HEK293T (cell line): ENCODE data around the gene FAM229A.

Experiments
- CTCF ChIA-PET: fragments of 350-600 bp; formaldehyde crosslinking; extraction: SDS; loops from one replicate; lab custom pipeline; 2021; ENCODE audit warnings: antibody characterized with exemption, inconsistent platforms; lab: Yijun Ruan, JAX
- POLR2A ChIA-PET: fragments of 350-600 bp; formaldehyde crosslinking; extraction: SDS; loops from one replicate; lab custom pipeline; 2020; ENCODE audit warnings: antibody characterized with exemption, inconsistent platforms; lab: Yijun Ruan, JAX
- DNase-seq: peaks from one replicate; pipeline ENCODE4 v3.0.0; 2012; ENCODE audit warnings: mixed read lengths; ENCODE audit errors: extremely low spot score
- ARNT ChIP-seq: fragments of 450-650 bp; IDR thresholded peaks from 2 replicates; pipeline ENCODE4 v1.6.1; 2017; ENCODE audit warnings: mild to moderate bottlenecking
- BHLHE40 ChIP-seq: fragments of 450-650 bp; IDR thresholded peaks from 2 replicates; pipeline ENCODE4 v1.6.1; 2016; ENCODE audit warnings: mild to moderate bottlenecking, moderate library complexity, borderline replicate concordance
- CTBP1 ChIP-seq: fragments of 450-650 bp; IDR thresholded peaks from 2 replicates; pipeline ENCODE4 v1.6.1; 2016; ENCODE audit warnings: borderline replicate concordance
- ELF4 ChIP-seq: fragments of 450-650 bp; IDR thresholded peaks from 2 replicates; pipeline ENCODE4 v1.6.1; 2017; ENCODE audit warnings: antibody characterized with exemption
- FOXA1 ChIP-seq: fragments of 450-650 bp; IDR thresholded peaks from 2 replicates; pipeline ENCODE4 v1.6.1; 2016; ENCODE audit warnings: mild to moderate bottlenecking
- FOXK2 ChIP-seq: fragments of 450-650 bp; IDR thresholded peaks from 2 replicates; pipeline ENCODE4 v1.6.1; 2016; ENCODE audit warnings: mild to moderate bottlenecking
- FOXM1 ChIP-seq: fragments of 450-650 bp; IDR thresholded peaks from 2 replicates; pipeline ENCODE4 v1.6.1; 2017; ENCODE audit warnings: mild to moderate bottlenecking, borderline replicate concordance
- HDGF ChIP-seq: fragments of 450-650 bp; IDR thresholded peaks from 2 replicates; pipeline ENCODE4 v1.6.1; 2017; ENCODE audit warnings: antibody characterized with exemption, borderline replicate concordance
- L3MBTL2 ChIP-seq: fragments of 450-650 bp; conservative IDR thresholded peaks from 2 replicates; pipeline ENCODE4 v1.6.1; 2016; ENCODE audit warnings: mild to moderate bottlenecking
- LEF1 ChIP-seq: fragments of 450-650 bp; IDR thresholded peaks from 2 replicates; pipeline ENCODE4 v1.6.1; 2017; ENCODE audit warnings: mild to moderate bottlenecking, borderline replicate concordance
- NFRKB ChIP-seq: fragments of 450-650 bp; IDR thresholded peaks from 2 replicates; pipeline ENCODE4 v1.6.1; 2016; ENCODE audit warnings: mild to moderate bottlenecking, moderate library complexity
- SP1 ChIP-seq: fragments of 450-650 bp; IDR thresholded peaks from 2 replicates; pipeline ENCODE4 v1.6.1; 2017
- SUZ12 ChIP-seq: fragments of 450-650 bp; IDR thresholded peaks from 2 replicates; pipeline ENCODE4 v1.6.1; 2016; ENCODE audit warnings: mild to moderate bottlenecking
- TARDBP ChIP-seq: fragments of 450-650 bp; IDR thresholded peaks from 2 replicates; pipeline ENCODE4 v1.6.1; 2016
- ZNF384 ChIP-seq: fragments of 450-650 bp; IDR thresholded peaks from 2 replicates; pipeline ENCODE4 v1.6.1; 2016
- TF ChIP-seq, protein P1 (sequence below): fragments of 450-650 bp; IDR thresholded peaks from 2 replicates; pipeline ENCODE4 v1.6.1; 2016

FAM229A gene

DNA sequence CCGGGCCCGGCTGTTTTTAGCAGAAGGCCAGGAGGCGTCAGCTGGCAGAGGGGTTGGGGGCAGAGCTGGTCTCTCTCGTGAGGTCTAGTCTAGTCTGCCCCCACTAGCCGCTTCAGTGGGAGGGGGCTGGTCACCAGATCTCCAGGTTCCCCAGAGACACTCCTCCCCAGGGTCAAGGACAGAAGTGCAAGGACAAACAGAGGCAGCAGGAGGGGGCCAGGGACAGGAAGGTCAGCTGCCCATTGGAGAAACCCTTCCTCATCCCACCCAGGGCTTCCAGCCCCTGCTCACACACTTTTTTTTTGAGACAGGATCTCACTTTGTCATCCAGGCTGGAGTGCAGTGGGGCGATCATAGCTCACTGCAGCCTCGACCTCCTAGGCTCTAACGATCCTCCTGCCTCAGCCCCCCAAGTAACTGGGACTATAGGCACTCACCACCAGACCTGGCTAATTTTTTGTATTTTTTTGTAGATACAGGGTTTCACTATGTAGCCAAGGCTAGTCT lies 10.0 kb downstream of the FAM229A start:
- ChIA-PET CTCF (interaction anchor here (0.5 to 1.3 kb wide), 3 partner anchors 16 to 1551 kb away, joined by 3 read pairs; partner anchors contain the start of gene MARCKSL1), POLR2A (interaction anchor here (0.8 to 6.2 kb wide), 7 partner anchors 13 to 279 kb away, joined by 3 to 33 read pairs (median 4); partner anchors contain the start of genes BSDC1, HDAC1, MARCKSL1 and ZBTB8B)
- no peak for DNase-seq
- no peak for TF ChIP-seq ELF4
- TF ChIP-seq BHLHE40, result no peak
- TF ChIP-seq TARDBP, result no peak

DNA sequence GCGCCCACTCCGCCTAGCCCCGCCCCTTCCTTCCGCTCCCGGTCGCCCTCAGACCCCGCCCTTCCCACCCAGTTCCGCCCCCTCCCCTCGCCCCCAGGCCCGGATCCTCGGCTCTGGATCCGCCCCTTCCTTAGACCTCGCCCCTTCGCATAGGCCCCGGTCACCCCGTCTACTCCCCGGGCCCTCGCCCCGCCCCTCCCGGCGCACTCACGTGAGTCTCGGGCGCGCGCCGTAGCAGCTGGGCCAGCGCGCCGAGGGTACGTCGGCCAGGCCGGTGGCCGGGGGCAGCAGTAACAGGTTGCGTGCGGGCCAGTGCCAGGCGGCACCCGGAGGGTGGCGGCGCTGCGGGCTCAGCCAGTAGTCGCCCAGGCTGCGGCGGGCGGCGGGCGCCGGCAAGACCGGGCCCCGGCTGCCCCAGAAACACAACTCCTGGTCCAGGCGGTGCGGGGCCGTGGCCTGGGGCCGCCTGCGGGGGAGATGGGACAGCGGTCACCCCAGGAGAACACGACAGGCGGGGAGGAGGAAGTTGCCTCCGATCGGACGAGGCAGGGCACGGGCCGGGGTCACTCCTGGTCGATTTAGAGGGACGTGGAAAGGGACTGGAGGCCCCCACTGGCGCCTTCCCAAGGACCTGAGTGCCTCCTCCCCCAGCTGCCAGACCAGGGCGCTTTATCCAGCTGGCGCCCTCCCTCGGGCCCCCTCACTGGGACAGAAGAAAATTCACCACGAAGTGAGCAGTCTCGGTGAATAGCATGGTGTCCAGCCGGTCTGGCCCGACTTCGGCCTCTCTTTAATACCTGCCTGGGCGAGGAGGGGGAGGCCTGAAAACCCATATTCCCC lies 10.7 kb downstream of the FAM229A start:
- CTCF ChIA-PET, result interaction anchor here (1.3 kb wide), 1 partner anchor 61 kb away, joined by 3 read pairs; no protein-coding TSS in a partner anchor
- peak; percentile 100 for DNase-seq
- POLR2A ChIA-PET, result interaction anchor here (0.8 to 6.2 kb wide), 13 partner anchors 10 to 278 kb away, joined by 3 to 33 read pairs (median 3); partner anchors contain the start of genes BSDC1, HDAC1, IQCC and MARCKSL1
- TF ChIP-seq ARNT (0 out of 2 replicates have a peak, but pooled peaks have one; percentile 61), HDGF (no peak), FOXK2 (no peak)

DNA sequence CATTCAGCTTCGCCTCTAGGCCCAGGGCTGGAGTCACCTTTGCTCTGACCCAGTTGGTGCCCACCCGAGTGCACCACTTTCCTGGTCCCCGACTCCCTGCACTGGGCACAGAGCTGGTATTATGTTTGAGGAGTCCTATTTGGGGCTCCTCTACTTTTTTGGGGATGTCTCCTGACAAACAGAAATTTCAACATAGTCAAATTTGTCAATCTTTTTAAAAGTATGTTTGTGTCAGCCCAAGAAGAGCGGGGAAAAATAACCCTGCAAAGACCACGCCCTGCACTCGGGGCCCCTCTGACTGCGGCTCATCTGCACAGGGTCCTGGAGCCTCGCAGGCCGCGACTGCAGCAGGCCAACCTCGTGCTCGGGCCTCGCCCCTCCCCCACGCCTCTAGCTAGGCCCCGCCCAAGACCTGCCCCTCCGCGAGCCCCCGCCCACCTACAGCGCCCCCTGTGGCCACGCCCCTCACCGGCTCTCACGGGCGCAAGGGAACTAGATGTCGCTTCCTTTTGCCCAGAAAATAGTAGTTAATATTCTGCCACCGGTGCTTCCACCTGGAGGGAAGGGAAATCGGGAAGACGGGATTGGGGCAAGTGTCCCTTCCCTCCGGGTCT lies 11.4 kb downstream of the FAM229A start:
- DNase-seq, result peak; percentile 97
- ChIA-PET POLR2A (interaction anchor here (1.0 to 6.2 kb wide), 8 partner anchors 9 to 146 kb away, joined by 3 to 33 read pairs (median 4); partner anchors contain the start of genes BSDC1, IQCC and MARCKSL1), CTCF (no interaction called here)
- TF ChIP-seq L3MBTL2 (peak; percentile 100), ARNT (no peak), SP1 (peak; percentile 93)

DNA sequence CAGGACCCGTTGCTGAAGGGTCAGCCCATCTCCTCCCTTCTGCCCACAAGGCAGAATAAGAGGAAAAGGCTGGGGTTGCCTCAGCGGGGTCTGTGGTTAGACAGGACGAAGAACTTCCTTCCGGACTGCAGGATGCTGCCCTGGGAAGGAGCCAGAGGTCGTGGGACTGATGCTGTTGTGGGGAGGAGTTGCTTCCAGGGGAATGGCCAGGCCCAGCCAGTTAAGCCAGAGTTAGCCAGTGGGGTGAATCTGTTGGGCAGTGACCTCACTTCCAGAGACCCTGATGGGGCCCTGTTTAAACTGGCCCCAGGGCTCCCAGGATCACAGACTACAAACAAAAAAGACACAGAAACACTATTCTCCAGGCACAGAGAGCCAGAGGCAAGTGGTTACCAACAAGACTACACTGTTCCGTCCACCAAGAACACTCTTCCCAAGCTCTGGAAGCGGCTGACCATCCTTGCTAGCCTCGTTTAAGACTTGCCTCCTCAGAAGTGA lies 13.0 kb downstream of the FAM229A start:
- no peak for DNase-seq
- ChIA-PET POLR2A (interaction anchor here (0.6 kb wide), 1 partner anchor 12 kb away, joined by 3 read pairs; no protein-coding TSS in a partner anchor), CTCF (no interaction called here)
- no peak for TF ChIP-seq LEF1

DNA sequence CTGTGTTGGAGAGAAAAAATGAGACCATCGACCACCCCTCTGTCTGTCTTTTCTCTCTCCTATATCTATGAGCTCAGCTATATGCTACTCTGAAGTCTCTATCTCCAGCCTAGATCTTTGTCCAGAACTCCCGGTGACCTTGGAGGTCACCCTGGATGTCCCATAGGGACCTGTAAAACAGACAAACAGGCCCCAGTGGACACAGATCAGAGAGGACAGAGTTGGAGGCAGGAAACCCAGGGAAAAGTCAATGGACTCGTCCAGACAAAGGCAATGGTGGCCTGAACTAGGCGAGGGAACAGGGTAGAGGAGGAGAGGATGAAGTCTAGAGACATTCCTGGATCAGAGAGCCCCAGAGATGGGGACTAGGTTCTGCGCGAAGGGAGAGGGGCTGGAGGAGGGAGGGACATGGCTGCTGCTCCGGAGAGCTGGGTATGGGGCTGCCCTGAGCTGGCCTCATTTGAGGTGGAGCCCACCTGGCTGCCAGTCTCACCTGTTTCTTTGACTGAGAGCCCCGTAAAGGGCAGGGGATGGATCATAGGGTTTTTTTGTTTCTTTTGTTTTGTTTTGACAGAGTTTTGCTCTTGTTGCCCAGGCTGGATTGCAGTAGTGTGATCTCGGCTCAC lies 15.6 kb downstream of the FAM229A start:
- CTCF ChIA-PET, result no interaction called here
- POLR2A ChIA-PET, result no interaction called here
- no peak for DNase-seq
- TF ChIP-seq, protein P1, sequence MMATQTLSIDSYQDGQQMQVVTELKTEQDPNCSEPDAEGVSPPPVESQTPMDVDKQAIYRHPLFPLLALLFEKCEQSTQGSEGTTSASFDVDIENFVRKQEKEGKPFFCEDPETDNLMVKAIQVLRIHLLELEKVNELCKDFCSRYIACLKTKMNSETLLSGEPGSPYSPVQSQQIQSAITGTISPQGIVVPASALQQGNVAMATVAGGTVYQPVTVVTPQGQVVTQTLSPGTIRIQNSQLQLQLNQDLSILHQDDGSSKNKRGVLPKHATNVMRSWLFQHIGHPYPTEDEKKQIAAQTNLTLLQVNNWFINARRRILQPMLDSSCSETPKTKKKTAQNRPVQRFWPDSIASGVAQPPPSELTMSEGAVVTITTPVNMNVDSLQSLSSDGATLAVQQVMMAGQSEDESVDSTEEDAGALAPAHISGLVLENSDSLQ, result no peak
- TF ChIP-seq CTBP1 (no peak), SP1 (no peak), HDGF (no peak), ARNT (no peak), NFRKB (no peak)

DNA sequence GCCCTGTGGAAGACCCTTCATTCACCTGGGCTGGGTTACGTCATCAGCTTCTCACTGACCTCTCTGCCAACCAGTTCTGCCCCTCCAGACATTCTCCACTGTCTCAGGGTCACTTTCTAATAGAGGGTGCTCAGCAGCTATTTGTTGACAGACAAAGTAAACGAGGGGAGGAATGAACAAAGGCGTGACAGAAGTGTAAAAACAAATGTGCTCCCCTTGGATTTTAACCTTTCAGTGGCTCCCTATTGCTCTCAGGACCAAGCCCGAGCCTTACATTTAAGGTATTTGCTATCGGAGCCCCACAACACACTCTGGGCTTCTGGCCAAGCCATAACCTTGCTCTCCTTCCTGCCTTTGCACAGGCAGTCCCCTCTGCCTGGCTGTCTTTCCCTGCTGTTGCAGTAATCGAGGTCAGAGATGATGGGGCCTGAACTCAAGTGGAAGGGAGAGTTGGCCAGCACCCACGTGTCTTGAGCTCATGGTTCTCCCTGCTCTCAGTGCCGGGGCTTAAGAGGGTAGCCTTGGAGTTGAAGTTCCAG lies 16.9 kb downstream of the FAM229A start:
- DNase-seq, result no peak
- TF ChIP-seq TARDBP (no peak), SP1 (no peak), FOXM1 (no peak), BHLHE40 (no peak)
- CTCF ChIA-PET, result no interaction called here
- POLR2A ChIA-PET, result interaction anchor here (1.2 kb wide), 1 partner anchor 10 kb away, joined by 10 read pairs; the partner anchor contains the start of gene MARCKSL1

DNA sequence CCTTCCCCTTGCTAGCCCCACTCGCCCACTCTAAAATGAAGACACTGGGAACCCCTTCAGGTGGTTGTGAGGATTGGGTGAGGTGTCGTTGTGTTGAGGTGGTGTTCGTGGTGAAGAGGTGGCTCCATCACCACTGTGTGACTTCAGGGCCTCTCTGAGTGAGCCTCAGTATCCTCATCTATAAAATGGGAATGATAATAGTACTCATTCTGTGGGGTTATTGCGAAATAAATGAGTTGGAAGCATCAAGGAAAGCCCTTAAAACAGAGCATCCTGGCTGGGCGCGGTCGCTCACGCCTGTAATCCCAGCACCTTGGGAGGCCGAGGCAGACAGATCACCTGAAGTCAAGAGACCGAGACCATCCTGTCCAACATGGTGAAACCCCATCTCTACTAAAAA lies 19.6 kb downstream of the FAM229A start:
- ChIA-PET CTCF (no interaction called here), POLR2A (no interaction called here)
- DNase-seq, result no peak
- TF ChIP-seq FOXM1, result no peak
- TF ChIP-seq TARDBP, result no peak
- TF ChIP-seq SP1, result no peak
- no peak for TF ChIP-seq CTBP1
- no peak for TF ChIP-seq BHLHE40
- TF ChIP-seq ZNF384, result no peak
- TF ChIP-seq SUZ12, result no peak
- no peak for TF ChIP-seq FOXA1
- TF ChIP-seq FOXK2, result no peak
- no peak for TF ChIP-seq HDGF
- no peak for TF ChIP-seq NFRKB
- TF ChIP-seq ELF4, result no peak
